K562 (cell line): Measurements from ENCODE around the gene PDZD2.

Source experiments
- ADNP ChIP-seq: fragments of 200-800 bp; sonication (Bioruptor generic); IDR thresholded peaks from 2 replicates; pipeline ENCODE4 v1.6.1; 2016; ENCODE audit warnings: missing genetic modification characterization, missing compliant biosample characterization
- FOXA1 ChIP-seq: fragments of 450-650 bp; IDR thresholded peaks from 2 replicates; pipeline ENCODE4 v1.6.1; 2016; ENCODE audit warnings: mild to moderate bottlenecking, borderline replicate concordance
- HDAC1 ChIP-seq, 2 experiments: fragments of 450-650 bp; IDR thresholded peaks; 2 replicates each; pipeline ENCODE4 v1.6.1; 2016 to 2017; ENCODE audit warnings: inconsistent platforms in 1 of 2, mild to moderate bottlenecking in 1 of 2, moderate library complexity in 1 of 2
- KDM4B ChIP-seq, 2 experiments: fragments of 450-650 bp in 1 of 2; sonication (generic) in 1 of 2; IDR thresholded peaks; 2 replicates each; pipeline ENCODE4 v1.6.1; 2016 to 2017; ENCODE audit warnings: borderline replicate concordance in 2 of 2, antibody characterized with exemption in 1 of 2, low read depth in 1 of 2, mild to moderate bottlenecking in 1 of 2
- NBN ChIP-seq: fragments of 450-650 bp; IDR thresholded peaks from 2 replicates; pipeline ENCODE4 v1.6.1; 2016; ENCODE audit warnings: low read depth, mild to moderate bottlenecking
- POLR2A ChIP-seq: fragments of 450-650 bp; conservative IDR thresholded peaks from 2 replicates; pipeline ENCODE4 v1.6.1; 2016
- PYGO2 ChIP-seq: fragments of 450-650 bp; IDR thresholded peaks from 2 replicates; pipeline ENCODE4 v1.6.1; 2016; ENCODE audit warnings: mild to moderate bottlenecking, missing genetic modification characterization, moderate library complexity, missing compliant biosample characterization
- RAD21 ChIP-seq, 2 experiments: fragments of 250-450 bp in 1 of 2; fragments of 450-650 bp in 1 of 2; sonication (Bioruptor Pico) in 1 of 2; formaldehyde crosslinking in 1 of 2; IDR thresholded peaks in 1 of 2; conservative IDR thresholded peaks in 1 of 2; 2 replicates each; pipeline versions ENCODE4 v1.4.0 to v1.8.0; 2020 to 2022; ENCODE audit warnings: mild to moderate bottlenecking in 2 of 2, moderate library complexity in 1 of 2
- TCF7L2 ChIP-seq: fragments of 150-350 bp; IDR thresholded peaks from 2 replicates; pipeline ENCODE4 v1.6.1; 2016; ENCODE audit warnings: low read depth, mild to moderate bottlenecking, low read length, moderate library complexity
- TF ChIP-seq, protein P1 (sequence below): sonication (generic); formaldehyde crosslinking; IDR thresholded peaks from 2 replicates; pipeline ENCODE4 v1.8.0; 2022; ENCODE audit warnings: missing genetic modification reagents, mild to moderate bottlenecking, borderline replicate concordance
- TF ChIP-seq, protein P2 (sequence below), 3 experiments: IDR thresholded peaks in 2 of 3; conservative IDR thresholded peaks in 1 of 3; 2 replicates each; pipeline ENCODE4 v1.5.1; 2011 to 2012; ENCODE audit warnings: low read length in 3 of 3, mild to moderate bottlenecking in 3 of 3, control low read depth in 2 of 3, improper control_type of control experiment in 1 of 3, inconsistent platforms in 1 of 3, low read depth in 1 of 3, mixed read lengths in 1 of 3, moderate library complexity in 1 of 3; ENCODE audit not compliant: insufficient read depth in 2 of 3
- TF ChIP-seq, protein P3 (sequence below): sonication (generic); formaldehyde crosslinking; IDR thresholded peaks from 2 replicates; pipeline ENCODE4 v1.9.0; 2022; ENCODE audit warnings: mild to moderate bottlenecking, missing genetic modification reagents

DNA sequence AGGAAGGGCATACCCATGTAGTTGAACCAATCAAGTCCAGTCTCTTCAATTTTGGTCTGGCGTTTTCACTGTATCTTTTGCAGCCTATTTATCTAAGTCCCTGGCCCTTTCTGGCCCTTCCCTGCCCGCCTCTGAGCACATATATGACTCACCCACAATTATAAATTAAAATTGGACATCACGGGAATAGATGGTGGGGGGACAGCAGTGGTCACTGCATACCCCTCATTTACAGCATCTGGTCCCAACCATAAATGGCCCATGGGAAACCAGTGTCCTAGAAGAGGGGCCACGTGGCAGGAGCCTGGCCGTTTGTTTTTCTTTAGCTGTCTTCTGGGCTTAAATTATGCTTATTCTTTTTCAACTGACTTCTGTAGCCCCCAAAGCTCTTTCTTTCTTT, 69.2 kb downstream of the PDZD2 start:
- TF ChIP-seq HDAC1 (IDR thresholded peaks at IDR 0.05) = no peak
- TF ChIP-seq KDM4B (IDR thresholded peaks at IDR 0.05; ENCODE audit: borderline replicate concordance in 2 of 2, low read depth in 1 of 2) = no peak
- TF ChIP-seq, protein P1, sequence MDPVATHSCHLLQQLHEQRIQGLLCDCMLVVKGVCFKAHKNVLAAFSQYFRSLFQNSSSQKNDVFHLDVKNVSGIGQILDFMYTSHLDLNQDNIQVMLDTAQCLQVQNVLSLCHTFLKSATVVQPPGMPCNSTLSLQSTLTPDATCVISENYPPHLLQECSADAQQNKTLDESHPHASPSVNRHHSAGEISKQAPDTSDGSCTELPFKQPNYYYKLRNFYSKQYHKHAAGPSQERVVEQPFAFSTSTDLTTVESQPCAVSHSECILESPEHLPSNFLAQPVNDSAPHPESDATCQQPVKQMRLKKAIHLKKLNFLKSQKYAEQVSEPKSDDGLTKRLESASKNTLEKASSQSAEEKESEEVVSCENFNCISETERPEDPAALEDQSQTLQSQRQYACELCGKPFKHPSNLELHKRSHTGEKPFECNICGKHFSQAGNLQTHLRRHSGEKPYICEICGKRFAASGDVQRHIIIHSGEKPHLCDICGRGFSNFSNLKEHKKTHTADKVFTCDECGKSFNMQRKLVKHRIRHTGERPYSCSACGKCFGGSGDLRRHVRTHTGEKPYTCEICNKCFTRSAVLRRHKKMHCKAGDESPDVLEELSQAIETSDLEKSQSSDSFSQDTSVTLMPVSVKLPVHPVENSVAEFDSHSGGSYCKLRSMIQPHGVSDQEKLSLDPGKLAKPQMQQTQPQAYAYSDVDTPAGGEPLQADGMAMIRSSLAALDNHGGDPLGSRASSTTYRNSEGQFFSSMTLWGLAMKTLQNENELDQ (CRISPR knock-in tag) = no peak
- TF ChIP-seq POLR2A = no peak
- TF ChIP-seq NBN = no peak
- TF ChIP-seq PYGO2 (tag) = no peak
- TF ChIP-seq ADNP (tag) = no peak
- no peak for TF ChIP-seq TCF7L2
- no peak for TF ChIP-seq RAD21 (CRISPR knock-in tag; conservative IDR thresholded peaks at IDR 0.05 in 1 of 2, IDR thresholded peaks at IDR 0.05 in 1 of 2)
- TF ChIP-seq, protein P2, sequence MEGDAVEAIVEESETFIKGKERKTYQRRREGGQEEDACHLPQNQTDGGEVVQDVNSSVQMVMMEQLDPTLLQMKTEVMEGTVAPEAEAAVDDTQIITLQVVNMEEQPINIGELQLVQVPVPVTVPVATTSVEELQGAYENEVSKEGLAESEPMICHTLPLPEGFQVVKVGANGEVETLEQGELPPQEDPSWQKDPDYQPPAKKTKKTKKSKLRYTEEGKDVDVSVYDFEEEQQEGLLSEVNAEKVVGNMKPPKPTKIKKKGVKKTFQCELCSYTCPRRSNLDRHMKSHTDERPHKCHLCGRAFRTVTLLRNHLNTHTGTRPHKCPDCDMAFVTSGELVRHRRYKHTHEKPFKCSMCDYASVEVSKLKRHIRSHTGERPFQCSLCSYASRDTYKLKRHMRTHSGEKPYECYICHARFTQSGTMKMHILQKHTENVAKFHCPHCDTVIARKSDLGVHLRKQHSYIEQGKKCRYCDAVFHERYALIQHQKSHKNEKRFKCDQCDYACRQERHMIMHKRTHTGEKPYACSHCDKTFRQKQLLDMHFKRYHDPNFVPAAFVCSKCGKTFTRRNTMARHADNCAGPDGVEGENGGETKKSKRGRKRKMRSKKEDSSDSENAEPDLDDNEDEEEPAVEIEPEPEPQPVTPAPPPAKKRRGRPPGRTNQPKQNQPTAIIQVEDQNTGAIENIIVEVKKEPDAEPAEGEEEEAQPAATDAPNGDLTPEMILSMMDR (IDR thresholded peaks at IDR 0.05 in 2 of 3, conservative IDR thresholded peaks at IDR 0.05 in 1 of 3; ENCODE audit: insufficient read depth in 2 of 3, low read depth in 1 of 3, low read length in 3 of 3) = no peak
- TF ChIP-seq, protein P3, sequence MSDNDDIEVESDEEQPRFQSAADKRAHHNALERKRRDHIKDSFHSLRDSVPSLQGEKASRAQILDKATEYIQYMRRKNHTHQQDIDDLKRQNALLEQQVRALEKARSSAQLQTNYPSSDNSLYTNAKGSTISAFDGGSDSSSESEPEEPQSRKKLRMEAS (CRISPR knock-in tag) = no peak
- TF ChIP-seq FOXA1 = no peak
